ENCODE data around the gene NELL2.
A peak's percentile ranks its signal among the peaks of the same experiment; 100 is the strongest.
"Not testable (repeated sequence)": the region's sequence is repeated elsewhere in the genome, so short reads cannot be mapped to it uniquely, and the experiment has no call there.

The NELL2 gene

DNA sequence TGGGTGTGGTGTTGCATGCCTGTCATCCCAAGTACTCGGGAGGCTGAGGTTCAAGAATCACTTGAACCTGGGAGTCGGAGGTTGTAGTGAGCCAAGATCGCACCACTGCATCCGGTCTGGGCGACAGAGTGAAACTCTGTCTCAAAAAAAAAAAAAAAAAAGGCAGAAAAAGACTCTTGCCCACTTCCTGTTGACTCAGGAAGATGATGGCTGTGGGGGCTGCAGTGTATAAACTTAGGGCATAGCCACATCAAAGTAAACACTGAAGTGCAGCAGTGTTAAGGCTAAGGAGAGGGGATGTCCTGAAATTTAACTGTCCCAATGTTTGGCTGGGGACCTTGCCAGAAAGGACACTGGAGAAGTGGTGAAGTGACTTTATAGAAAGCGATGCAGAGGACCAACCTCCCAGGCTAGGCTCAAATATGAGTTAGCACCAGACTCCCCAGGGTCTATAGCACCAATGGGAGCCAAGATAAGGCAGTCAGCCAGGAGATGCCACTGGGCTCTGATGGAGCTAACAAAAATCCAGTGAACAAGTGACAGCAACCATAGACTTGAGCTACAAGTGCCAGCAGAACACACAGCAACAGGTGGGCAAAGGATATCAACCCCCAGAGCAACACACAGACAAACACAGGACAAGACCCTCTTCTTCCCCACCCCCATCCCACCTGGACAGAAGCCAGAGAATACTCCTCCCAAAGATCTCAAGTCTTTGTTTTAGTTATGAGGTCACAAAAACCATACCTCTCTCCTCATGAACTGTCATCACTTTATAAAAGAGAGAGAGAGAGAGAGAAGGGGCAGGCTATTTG lies 28.0 kb downstream of the NELL2 start:
- DNase-seq (ENCODE audit: low read depth) = peak; percentile 44

DNA sequence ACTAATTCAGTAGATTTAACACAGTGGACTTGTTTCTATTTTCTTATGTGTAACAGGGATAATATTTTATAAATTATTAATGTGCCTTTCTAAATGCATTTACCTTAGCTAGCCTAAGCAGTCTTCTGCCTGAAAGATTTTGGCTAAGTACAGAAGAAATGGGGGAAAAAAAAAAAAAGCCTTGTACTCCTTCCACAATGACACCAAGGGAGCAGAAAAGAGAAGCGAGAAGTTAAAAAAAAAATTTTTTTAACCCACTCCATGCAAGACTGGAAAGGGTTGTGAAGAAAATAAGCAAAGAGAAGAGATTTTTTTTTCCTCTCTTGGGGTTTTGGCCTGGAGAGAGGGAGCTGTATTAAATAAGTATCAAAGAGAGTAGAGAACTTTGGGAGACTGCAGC lies 28.7 kb downstream of the NELL2 start:
- DNase-seq (ENCODE audit: low read depth) = no peak

DNA sequence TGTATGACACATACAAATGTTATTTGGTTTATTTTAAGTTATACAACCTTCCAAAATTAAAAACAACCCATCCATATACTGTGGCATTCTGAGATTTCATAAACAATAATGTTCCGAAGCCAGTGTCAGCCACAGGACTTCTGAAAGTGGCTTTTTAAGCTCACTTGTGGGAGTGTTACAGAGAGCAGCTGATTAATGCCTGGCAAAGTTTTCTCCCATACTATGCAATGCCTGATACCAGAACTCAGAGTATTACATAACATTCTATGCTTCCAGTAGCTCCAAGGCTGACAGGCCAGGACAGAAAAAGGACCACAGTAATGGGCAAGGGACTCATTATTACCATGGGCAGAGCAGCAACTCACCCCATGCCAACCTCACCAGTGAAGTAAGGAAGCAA lies 29.3 kb downstream of the NELL2 start:
- no peak for DNase-seq (ENCODE audit: low read depth)

DNA sequence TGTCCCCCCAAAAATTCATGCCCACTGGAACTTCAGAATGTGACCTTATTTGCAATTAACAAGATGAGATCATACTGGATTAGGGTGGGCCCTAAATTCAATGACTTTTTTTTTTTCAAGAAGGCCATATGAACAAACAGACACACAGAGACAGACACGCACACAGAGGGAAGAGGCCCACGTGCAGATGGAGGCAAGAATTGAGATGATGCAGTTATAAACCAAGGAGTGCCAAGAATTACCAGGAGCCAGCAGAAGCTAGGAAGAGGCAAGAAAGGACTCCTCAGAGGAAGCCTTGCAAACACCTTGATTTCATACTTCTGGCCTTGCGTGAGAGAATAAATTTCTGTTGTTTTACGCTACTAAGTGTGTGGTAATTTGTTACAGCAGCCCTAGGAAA lies 33.4 kb downstream of the NELL2 start:
- DNase-seq (ENCODE audit: low read depth) = no peak

DNA sequence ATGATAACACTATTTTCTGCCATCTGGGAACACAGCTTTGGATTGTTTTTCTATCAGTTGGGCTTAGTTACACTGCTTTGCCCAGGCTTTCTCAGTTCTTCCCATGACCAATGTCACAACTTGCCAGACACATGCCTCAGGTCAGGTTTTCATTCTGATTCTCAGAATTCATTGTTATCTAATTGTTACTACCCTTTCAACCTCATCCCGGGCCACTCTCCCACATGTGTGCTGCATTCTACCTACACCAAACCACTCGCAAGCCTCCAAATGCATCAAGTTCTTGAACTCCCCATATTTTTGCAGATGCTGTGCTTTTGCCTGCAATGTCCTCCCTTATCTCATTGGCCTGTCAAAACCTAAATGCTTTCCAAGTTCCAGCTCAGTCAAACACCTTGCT lies 36.3 kb downstream of the NELL2 start:
- DNase-seq (ENCODE audit: low read depth) = no peak

DNA sequence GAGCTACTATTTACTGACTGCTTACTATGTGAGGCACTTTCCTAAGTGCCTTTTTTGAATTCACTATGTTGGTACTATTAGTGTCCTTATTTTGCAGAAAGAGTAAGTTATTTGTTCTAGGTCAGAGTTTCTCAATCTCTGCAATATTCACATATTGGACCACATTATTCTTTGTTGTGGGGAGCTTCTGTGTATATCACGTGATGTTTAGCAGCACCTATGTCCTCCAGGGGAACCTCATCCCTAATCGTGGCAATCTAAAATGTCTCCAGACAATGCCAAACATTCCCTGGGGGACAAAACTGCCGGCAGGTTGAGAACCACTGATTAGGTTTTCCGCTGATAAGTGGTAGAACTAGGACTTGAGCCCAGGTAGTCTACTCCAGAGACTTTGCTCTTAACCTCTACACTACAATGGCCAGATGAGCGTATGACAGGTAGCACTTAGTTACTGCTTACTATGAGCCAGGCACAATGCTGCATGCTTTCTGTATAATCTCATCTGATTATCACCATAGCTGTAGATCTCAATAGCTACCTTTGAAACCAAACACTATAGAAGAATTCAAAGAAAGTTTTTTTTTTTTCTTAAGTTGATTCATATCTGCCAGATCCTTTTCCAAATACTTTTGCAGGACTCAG lies 38.9 kb downstream of the NELL2 start:
- no peak for DNase-seq (ENCODE audit: low read depth)

DNA sequence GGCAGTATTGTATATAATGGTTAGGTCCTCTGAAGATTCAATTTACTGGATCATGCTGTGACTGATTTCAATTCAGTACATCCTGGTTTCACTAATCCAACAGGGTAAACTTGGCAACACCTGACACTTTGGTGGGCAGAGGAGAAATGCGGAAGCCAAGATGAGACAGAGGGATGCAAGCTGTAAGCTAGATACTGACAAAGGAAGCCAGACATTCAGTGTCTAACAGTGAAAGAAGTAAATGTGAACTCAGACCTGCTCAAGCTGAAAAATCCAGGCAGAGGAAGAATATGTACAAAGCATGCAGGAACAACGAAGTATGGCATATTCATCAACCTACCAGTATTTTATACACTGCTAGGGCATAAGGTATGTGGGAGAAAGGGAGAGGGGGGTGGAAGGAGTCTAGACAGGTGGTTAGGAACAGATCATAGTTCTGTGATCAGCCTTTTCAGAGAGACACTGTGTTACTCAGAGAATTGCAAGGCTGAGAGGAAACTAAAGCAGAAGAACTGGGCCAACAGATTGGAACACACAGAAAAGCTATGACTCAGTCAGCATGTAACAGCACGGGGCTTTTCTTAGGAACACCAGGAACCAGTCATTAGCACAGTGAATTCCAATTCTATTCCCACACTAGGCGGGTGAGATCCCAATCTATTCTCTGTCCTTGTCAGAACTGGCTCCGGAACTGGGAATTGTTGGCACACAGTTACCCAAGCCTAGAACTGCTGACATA lies 40.3 kb downstream of the NELL2 start:
- DNase-seq (ENCODE audit: low read depth) = no peak

DNA sequence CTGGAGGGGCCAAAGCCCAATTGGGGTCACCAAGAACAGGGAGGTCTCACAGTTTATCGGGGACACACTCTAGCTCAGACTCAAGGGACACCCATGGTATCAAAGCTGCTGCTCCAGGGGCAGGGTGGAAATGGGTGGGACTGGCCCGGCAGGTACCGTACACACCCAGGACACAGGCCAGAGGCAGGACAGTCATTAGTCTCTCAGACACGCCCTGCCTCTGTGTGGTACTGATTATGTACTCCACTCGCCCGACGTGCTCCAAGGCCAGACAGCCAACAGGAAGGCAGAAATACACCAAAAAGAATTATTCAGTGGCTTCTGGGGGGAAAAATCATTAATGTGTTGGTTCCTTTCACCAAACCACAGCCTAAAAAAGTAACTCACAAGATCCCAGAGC lies 41.1 kb downstream of the NELL2 start:
- not testable (repeated sequence) for DNase-seq (ENCODE audit: low read depth)

DNA sequence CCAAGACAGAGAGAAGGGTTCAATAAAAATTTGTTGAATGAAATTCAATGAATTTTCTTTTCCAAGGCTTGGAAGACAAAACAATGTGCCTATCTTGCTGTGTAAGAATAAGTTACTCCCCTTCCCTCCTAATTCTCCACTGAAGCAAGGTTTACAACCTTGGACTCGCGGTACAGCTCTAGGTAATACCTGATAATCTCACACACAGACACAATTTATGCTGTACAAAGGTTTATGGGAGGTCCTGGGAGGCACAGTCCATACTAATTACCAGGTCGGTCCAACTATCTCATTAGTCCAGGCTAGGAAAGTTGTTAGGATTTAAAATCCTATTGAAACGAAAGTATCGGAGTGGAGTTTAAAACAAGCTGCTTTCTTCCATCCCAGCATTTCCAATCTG lies 42.6 kb downstream of the NELL2 start:
- no peak for DNase-seq (ENCODE audit: low read depth)

DNA sequence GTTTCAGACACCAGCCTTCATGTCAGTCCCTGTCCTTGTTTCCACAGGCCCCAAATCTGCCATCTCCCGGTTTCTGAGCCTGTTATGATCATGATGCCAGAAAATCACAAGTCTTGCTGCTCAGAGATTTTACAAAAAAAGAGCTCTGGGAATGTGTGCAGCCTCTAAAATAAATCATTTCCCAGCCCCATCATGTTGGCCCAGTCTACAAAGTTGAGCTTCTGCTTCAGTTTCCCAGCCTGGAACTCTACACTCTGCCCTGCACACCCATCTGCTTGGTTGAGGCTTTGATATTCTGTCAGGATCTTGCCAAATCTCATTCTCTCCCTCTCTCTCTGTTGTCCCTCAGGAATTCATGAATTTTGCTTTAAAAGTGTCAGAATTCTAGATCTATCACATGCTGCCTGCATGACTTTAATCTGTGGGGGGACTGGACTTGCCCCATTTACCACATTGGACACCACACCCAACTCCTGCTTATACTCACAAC lies 45.5 kb downstream of the NELL2 start:
- DNase-seq (ENCODE audit: low read depth) = no peak

DNA sequence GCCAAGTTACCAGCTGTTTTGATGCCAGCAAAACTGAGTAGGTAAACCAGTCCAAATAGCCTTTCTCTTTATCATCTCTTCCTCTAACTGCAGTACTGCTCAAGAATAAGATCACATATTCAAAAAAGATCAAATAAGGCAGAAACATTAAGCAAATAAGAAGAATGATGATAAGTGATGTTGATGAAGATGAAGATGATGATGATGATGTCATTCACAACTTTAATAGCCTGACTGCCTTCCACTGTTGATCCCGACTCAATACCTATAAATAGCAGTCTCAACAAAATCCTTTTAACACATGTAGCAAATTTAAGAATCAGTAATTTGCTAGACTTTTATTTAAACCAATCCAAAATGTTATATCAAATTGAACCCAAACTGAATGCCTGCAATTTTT lies 47.1 kb downstream of the NELL2 start:
- DNase-seq (ENCODE audit: low read depth) = no peak

DNA sequence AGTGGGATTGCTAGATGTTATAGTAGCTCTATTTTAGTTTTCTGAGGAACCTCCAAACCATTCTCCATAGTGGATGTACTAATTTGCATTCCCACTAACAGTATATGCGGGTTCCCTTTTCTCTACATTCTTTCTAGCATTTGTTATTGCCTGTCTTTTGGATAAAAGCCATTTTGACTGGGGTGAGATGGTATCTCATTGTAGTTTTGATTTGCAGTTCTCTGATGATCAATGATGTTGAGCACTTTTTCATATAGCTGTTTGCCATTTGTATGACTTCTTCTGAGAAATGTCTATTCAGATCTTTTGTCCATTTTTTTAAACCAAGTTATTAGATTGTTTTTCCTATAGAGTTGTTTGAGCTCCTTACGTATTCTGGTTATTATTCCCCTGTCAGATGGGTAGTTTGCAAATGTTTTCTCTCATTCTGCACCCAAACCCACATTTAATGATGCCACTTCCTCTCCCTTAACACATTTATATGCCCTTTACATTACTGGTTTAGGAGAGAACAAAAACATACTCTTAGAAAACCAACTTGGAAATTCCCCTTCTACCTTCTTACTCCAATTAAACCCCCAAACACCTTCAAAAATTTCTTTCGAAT lies 48.2 kb downstream of the NELL2 start:
- DNase-seq (ENCODE audit: low read depth) = no peak

DNA sequence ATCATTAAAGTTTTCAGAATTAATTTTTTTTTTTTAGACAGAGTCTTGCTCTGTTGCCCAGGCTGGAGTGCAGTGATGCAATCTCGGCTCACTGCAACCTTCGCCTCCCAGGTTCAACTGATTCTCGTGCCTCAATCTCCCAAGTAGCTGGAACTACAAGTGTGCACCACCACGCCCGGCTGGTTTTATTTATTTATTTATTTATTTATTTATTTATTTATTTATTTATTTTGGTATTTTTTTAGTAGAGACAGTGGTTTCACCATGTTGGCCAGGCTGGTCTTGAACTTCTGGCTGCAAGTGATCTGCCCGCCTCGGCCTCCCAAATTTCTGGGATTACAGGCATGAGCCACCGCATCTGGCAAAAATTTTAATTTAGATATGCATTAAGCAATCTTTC lies 54.4 kb downstream of the NELL2 start:
- DNase-seq (ENCODE audit: low read depth) = not testable (repeated sequence)

DNA sequence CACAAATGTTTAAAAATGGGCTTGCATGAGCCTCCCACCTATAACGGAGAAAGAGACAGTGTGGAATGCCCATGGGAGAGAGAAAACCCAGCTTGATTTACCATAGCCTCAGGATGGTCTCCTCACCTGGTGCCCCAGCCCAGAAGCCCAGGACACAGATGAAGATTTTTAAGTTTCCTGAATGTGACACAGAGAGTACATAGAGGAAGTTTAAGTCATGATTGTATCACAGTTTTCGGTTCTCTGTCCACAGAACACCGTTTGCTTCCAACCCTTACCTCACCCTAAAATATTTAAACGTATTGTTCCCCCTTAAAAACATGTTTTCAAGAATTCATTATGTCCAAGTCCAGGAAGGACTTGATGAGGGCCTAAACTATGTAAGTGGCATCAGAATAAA lies 56.2 kb downstream of the NELL2 start:
- DNase-seq (ENCODE audit: low read depth) = no peak

DNA sequence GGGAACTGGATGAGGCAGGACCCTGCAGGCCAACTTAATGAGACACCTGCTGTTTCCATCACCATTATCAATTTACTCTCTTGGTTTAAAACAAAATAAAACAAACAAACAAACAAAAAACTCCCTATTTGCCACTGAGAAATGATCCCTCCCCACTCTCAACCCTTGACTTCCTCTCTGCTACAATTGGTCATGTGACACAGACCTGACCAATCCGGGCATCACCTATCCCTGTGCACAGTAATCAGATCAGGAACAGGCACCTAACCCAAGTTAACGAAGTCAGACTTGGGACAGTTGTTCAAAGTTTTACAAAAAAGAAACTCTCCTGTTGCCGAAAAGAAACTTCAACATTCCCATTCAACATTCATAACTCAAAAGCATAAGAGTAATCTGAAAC lies 58.4 kb downstream of the NELL2 start:
- DNase-seq (ENCODE audit: low read depth) = no peak

DNA sequence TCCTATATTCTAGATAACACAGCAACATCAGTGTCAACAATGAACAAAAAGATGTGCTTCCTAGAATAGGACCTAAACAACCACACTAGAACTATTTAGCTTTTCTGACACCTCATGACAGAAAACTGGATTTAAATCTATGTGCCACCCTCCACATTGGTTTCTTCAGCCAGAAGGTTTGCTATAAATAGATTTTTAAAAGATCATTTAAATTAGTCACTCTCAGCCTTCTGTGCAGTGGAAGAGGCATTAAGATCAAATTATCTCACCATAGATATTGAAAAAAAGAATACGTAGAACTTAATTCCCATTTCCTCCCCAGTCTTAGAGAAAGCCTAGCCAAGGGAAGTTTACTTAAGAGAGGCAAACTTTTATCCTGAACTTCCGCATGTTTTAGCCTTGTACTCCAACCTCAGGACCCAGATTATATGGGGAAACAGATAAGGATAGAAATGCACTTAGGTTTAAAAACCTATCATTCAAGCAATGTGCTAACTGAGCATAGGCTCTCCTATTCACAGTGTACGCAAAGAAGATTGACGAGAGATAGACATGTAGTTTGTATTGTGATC lies 59.6 kb downstream of the NELL2 start:
- DNase-seq (ENCODE audit: low read depth) = no peak

DNA sequence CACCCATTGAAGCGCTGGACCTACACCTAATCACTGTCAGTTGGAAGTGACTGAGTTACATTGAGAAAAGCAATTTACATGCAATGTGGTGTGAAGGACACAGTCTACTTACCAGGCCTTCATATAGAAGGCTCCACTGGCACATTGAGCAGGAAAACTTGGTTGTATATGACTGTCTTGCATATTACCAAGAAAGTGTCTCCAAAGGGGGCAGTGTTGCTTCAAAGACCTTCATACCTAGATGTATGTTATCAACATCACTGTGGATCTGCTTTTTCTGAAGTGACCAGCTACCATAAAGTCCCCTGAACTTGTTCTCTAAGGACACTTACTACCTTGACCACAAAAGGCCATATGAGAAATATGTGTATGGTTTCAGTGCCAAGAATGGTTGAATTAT lies 64.1 kb downstream of the NELL2 start:
- DNase-seq (ENCODE audit: low read depth) = peak; percentile 25

DNA sequence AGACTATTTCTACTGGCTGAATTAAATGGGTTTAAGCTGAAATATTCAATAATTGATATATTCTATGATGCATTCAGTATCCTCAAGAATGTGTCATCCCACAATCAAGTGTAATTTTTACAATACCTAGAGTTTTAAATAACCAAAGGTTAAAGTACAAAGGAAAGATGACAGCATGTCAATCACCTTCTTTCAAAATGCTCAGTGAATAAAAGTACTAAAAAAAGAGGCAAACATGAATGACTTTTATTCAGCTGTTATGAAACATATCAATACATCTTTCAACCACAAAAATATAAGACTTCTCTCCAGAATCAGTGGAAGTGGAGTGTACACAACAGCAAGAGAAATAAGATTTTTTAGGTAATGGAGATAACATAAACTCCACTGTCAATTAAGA lies 72.0 kb downstream of the NELL2 start:
- no peak for DNase-seq (ENCODE audit: low read depth)

DNA sequence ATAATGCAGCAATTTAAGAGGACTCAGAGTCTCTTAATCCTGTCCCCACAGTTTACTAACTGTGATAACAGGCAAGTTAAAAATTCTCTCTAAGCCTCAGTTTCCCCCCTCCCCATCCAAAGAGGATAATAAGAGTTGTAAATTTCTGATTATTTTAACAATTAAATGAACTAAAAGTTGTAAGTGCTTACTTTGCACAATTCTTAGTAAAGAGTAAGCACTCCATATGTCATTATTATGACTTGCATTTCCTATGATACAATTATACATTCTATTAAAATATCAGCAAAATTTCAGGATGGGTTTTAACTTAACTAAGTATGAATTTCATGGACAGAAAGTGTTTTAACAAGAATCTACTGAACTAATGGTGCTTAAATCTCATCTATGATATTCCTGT lies 80.1 kb downstream of the NELL2 start:
- no peak for DNase-seq (ENCODE audit: low read depth)

DNA sequence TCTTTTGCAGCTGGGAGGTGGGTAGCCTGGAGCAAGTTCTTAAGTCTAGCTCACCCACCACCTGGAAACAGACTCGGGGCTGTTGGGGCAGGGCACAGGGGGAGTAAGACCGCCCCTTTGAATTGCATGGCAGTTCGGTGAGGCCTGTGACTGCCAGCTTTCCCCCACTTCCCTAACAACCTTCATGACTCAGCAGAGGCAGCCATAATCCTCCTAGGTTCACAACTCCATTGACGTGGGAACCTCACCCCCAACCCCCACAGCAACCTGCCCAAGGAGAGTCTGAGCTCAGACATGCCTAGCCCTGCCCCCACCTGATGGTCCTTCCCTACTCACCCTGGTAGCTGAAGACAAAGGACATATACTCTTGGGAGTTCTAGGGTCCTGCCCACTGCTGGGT lies 87.4 kb downstream of the NELL2 start:
- DNase-seq (ENCODE audit: low read depth) = no peak

DNA sequence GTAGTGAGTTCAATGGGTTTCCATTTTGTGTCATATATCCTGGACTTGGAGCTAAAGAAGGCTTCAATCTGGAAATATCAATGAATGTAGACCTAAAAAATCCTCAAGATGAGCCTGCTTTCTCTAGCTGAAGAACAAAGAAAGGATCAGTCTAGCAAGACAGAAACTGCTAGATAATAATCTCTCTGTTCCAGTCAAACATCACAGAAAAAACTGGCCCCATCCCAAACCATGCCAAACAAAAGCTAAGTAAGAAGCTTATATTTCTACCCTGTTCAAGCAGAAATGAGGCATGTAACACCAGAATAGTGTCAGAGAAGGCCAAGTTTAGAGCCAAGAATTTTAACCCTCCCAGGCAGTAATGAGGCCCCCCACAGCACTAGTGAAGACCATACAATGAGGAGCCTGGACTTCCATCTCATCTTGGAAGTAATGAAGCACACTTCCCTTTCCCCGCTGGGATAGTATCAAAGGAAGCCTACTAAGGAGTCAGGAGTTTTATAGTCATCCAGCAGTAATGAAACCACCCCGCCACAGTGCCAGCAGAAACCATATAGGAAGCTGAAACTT lies 95.8 kb downstream of the NELL2 start:
- no peak for DNase-seq (ENCODE audit: low read depth)

DNA sequence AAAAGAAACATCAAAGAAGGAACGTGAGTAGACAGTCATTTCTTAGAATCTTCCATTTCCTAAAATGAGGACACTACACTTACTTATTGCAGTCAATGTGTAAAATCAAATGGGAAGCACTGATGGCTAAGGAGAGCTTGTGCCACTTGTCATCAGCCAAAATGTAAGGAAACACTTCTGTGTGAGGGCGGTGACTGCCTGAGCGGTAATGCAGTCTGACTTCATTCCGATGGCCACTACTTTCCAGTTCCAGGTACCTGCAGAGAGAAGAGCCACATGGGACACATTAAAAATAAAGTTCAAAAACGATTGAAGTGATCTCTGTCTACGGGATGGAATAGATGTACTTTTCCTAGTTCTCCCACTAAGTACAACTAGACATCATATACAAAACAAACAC lies 96.3 kb downstream of the NELL2 start:
- no peak for DNase-seq (ENCODE audit: low read depth)
